H9 (cell line): ENCODE data around the gene ANAPC2. TPM values are rescaled to one million over a fixed set of nuclear protein-coding genes. Genes with fewer than 3 reads are reported as not detected.

Experiments
- DNase-seq: peaks from one replicate; pipeline ENCODE4 v3.0.0-alpha.2; 2017
- H2AFZ ChIP-seq: one replicate; pipeline ENCODE4 v1.6.1; 2013; ENCODE audit warnings: mild to moderate bottlenecking, low read length, control low read depth, moderate library complexity
- H2AK5ac ChIP-seq: 2 replicates; pipeline ENCODE4 v1.6.1; 2013; ENCODE audit warnings: low read length, control low read depth, mixed read lengths; ENCODE audit not compliant: insufficient read length
- H2BK120ac ChIP-seq: one replicate; pipeline ENCODE4 v1.6.1; 2013; ENCODE audit warnings: low read depth, mild to moderate bottlenecking, low read length, control low read depth, inconsistent platforms; ENCODE audit not compliant: poor library complexity, severe bottlenecking
- H2BK12ac ChIP-seq: 2 replicates; pipeline ENCODE4 v1.6.1; 2013; ENCODE audit warnings: low read length, control low read depth, mixed read lengths, low read depth; ENCODE audit not compliant: insufficient read length
- H2BK15ac ChIP-seq: 2 replicates; pipeline ENCODE4 v1.6.1; 2013; ENCODE audit warnings: low read depth, low read length, control low read depth
- H2BK20ac ChIP-seq: one replicate; pipeline ENCODE4 v1.6.1; 2013; ENCODE audit warnings: low read depth, mild to moderate bottlenecking, low read length, control low read depth, inconsistent platforms; ENCODE audit not compliant: poor library complexity, severe bottlenecking
- H2BK5ac ChIP-seq: 2 replicates; pipeline ENCODE4 v1.6.1; 2013; ENCODE audit warnings: low read length, control low read depth, mixed read lengths; ENCODE audit not compliant: insufficient read length
- H3K14ac ChIP-seq: 2 replicates; pipeline ENCODE4 v1.6.1; 2013; ENCODE audit warnings: low read length, control low read depth; ENCODE audit not compliant: insufficient read depth
- H3K18ac ChIP-seq: 2 replicates; pipeline ENCODE4 v1.6.1; 2013; ENCODE audit warnings: low read depth, mild to moderate bottlenecking, mixed read lengths, low read length, control low read depth; ENCODE audit not compliant: insufficient read length
- H3K23ac ChIP-seq: 2 replicates; pipeline ENCODE4 v1.6.1; 2013; ENCODE audit warnings: low read length, control low read depth, mixed read lengths, low read depth; ENCODE audit not compliant: insufficient read length
- H3K23me2 ChIP-seq: 2 replicates; pipeline ENCODE4 v1.6.1; 2013; ENCODE audit warnings: low read depth, mild to moderate bottlenecking, mixed read lengths, low read length, control low read depth; ENCODE audit not compliant: insufficient read length, poor library complexity, severe bottlenecking
- H3K27ac ChIP-seq: 2 replicates; pipeline ENCODE4 v1.5.1; 2013; ENCODE audit warnings: low read length, control low read depth, mixed read lengths, low read depth; ENCODE audit not compliant: insufficient read length
- H3K27me3 ChIP-seq: 2 replicates; pipeline ENCODE4 v1.6.1; 2013; ENCODE audit warnings: low read length, control low read depth, inconsistent platforms; ENCODE audit not compliant: insufficient read depth
- H3K4ac ChIP-seq: 2 replicates; pipeline ENCODE4 v1.6.1; 2013; ENCODE audit warnings: low read depth, mild to moderate bottlenecking, control low read depth, inconsistent platforms, low read length, moderate library complexity
- H3K4me1 ChIP-seq: 2 replicates; pipeline ENCODE4 v1.6.1; 2013; ENCODE audit warnings: low read length, control low read depth, inconsistent platforms; ENCODE audit not compliant: insufficient read depth
- H3K4me2 ChIP-seq: 2 replicates; pipeline ENCODE4 v1.6.1; 2013; ENCODE audit warnings: low read length, control low read depth, mixed read lengths; ENCODE audit not compliant: insufficient read length, insufficient read depth
- H3K56ac ChIP-seq: 2 replicates; pipeline ENCODE4 v1.6.1; 2013; ENCODE audit warnings: low read depth, mild to moderate bottlenecking, mixed read lengths, low read length, control low read depth; ENCODE audit not compliant: insufficient read length
- H3K79me1 ChIP-seq: 2 replicates; pipeline ENCODE4 v1.6.1; 2013; ENCODE audit warnings: low read depth, mild to moderate bottlenecking, moderate library complexity, low read length, control low read depth, inconsistent platforms; ENCODE audit not compliant: insufficient read depth, poor library complexity, severe bottlenecking
- H3K79me2 ChIP-seq: 2 replicates; pipeline ENCODE4 v1.6.1; 2013; ENCODE audit warnings: low read length, control low read depth, inconsistent platforms; ENCODE audit not compliant: insufficient read depth
- H3K9ac ChIP-seq: 2 replicates; pipeline ENCODE4 v1.6.1; 2013; ENCODE audit warnings: low read length, control low read depth, mixed read lengths; ENCODE audit not compliant: insufficient read length; ENCODE audit errors: extremely low read depth
- H3K9me3 ChIP-seq: one replicate; pipeline ENCODE4 v1.6.1; 2013; ENCODE audit warnings: low read depth, low read length, inconsistent platforms; ENCODE audit not compliant: control insufficient read depth
- H3T11ph ChIP-seq: one replicate; pipeline ENCODE4 v1.6.1; 2013; ENCODE audit warnings: mild to moderate bottlenecking, low read length, control low read depth, inconsistent platforms
- H4K20me1 ChIP-seq: one replicate; pipeline ENCODE4 v1.6.1; 2013; ENCODE audit not compliant: control insufficient read depth, insufficient read length, insufficient read depth
- H4K5ac ChIP-seq: 2 replicates; pipeline ENCODE4 v1.6.1; 2013; ENCODE audit warnings: low read depth, mild to moderate bottlenecking, mixed read lengths, low read length, control low read depth; ENCODE audit not compliant: insufficient read length
- H4K8ac ChIP-seq: replicated peaks from 2 replicates; pipeline ENCODE4 v1.6.1; 2013; ENCODE audit warnings: low read length, control low read depth, mixed read lengths, low read depth; ENCODE audit not compliant: insufficient read length
- H4K91ac ChIP-seq: 2 replicates; pipeline ENCODE4 v1.6.1; 2013; ENCODE audit warnings: low read depth, mild to moderate bottlenecking, moderate library complexity, mixed read lengths, low read length, control low read depth; ENCODE audit not compliant: insufficient read length
- H3K27ac Mint-ChIP-seq, 3 experiments: 2 replicates in 2 of 3; 3 replicates in 1 of 3; pipeline ENCODE4 v1.8.0; 2020 to 2021; ENCODE audit warnings: mixed read lengths in 3 of 3, mild to moderate bottlenecking in 1 of 3, moderate library complexity in 1 of 3
- H3K27me3 Mint-ChIP-seq: 2 replicates; pipeline ENCODE4 v1.8.0; 2021; ENCODE audit warnings: low read depth, mild to moderate bottlenecking, moderate library complexity, mixed read lengths
- H3K36me3 Mint-ChIP-seq, 3 experiments: 2 replicates in 2 of 3; 3 replicates in 1 of 3; pipeline ENCODE4 v1.8.0; 2020 to 2021; ENCODE audit warnings: low read depth in 3 of 3, mixed read lengths in 3 of 3; ENCODE audit not compliant: insufficient read depth in 1 of 3
- H3K4me1 Mint-ChIP-seq, 2 experiments: 2 replicates each; pipeline ENCODE4 v1.8.0; 2020; ENCODE audit warnings: mixed read lengths in 2 of 2
- H3K4me3 Mint-ChIP-seq, 2 experiments: 2 replicates in 1 of 2; 3 replicates in 1 of 2; pipeline ENCODE4 v1.8.0; 2020 to 2021; ENCODE audit warnings: mild to moderate bottlenecking in 2 of 2, mixed read lengths in 2 of 2, moderate library complexity in 1 of 2
- H3K9me3 Mint-ChIP-seq, 2 experiments: 2 replicates in 1 of 2; 3 replicates in 1 of 2; pipeline ENCODE4 v1.8.0; 2020; ENCODE audit warnings: mild to moderate bottlenecking in 2 of 2, mixed read lengths in 2 of 2, moderate library complexity in 1 of 2
- WGBS: extraction: QIAGEN DNeasy Blood & Tissue Kit; methylation state at CpG from one replicate; pipeline ENCODE4 v1.1.7; 2013; ENCODE audit warnings: missing lambda C conversion rate, low lambda C conversion rate, mixed read lengths; ENCODE audit not compliant: insufficient read length; ENCODE audit errors: extremely low coverage; 5-methylcytosine and 5-hydroxymethylcytosine counted together
- total RNA-seq: library from RNA; stranded (reverse); gene quantifications from 2 replicates; pipeline ENCODE4 v1.2.1, GENCODE V29; 2021
- TF ChIP-seq, protein P1 (sequence below): fragments of 200-600 bp; sonication (generic); conservative IDR thresholded peaks from 3 replicates; pipeline ENCODE4 v1.8.0; 2021; ENCODE audit warnings: antibody characterized with exemption, mild to moderate bottlenecking

Gene ANAPC2
- total RNA-seq, 1 experiment from 2014 or later: 54.8 TPM

GRCh38 chr9:137225699-137226331 lies 37.5 kb upstream of the ANAPC2 start:
- no peaks in the 10 kb centered on the region for H3K79me2 ChIP-seq
- no peak overlapping the region for H3K4ac ChIP-seq
- no peaks in the 10 kb centered on the region for H4K20me1 ChIP-seq
- H4K91ac ChIP-seq: no peak overlapping the region
- H3T11ph ChIP-seq: no peak overlapping the region
- H4K8ac ChIP-seq: no peak overlapping the region
- H3K23me2 ChIP-seq: peaks cover 18% of the 10 kb centered on the region
- H3K4me1 Mint-ChIP-seq: peaks cover 2 to 5% of the 10 kb centered on the region in 2 experiments
- no peak overlapping the region for H3K9ac ChIP-seq
- no peak overlapping the region for H2BK12ac ChIP-seq
- H3K9me3 Mint-ChIP-seq: no peaks in the 10 kb centered on the region
- H3K23ac ChIP-seq: no peak overlapping the region
- H3K27ac Mint-ChIP-seq: no peak overlapping the region
- no peaks in the 10 kb centered on the region for H3K9me3 ChIP-seq
- H3K4me3 Mint-ChIP-seq: no peak overlapping the region
- no CpG with 5 or more reads among the region's 21 CpGs for WGBS
- no peak overlapping the region for H4K5ac ChIP-seq
- no peak overlapping the region for H2BK20ac ChIP-seq
- no peak for DNase-seq
- no peaks in the 10 kb centered on the region for H3K4me1 ChIP-seq
- H3K27me3 ChIP-seq: no peaks in the 10 kb centered on the region
- H3K56ac ChIP-seq: no peak overlapping the region
- H2AFZ ChIP-seq: no peak overlapping the region
- no peak overlapping the region for H2BK15ac ChIP-seq
- H2BK5ac ChIP-seq: no peak overlapping the region
- no peaks in the 10 kb centered on the region; the same call in 1 of the 2 replicates for H3K27me3 Mint-ChIP-seq
- no peak overlapping the region for H3K27ac ChIP-seq
- no peak overlapping the region for H3K18ac ChIP-seq
- H2AK5ac ChIP-seq: no peak overlapping the region
- H3K14ac ChIP-seq: no peak overlapping the region
- TF ChIP-seq, protein P1, sequence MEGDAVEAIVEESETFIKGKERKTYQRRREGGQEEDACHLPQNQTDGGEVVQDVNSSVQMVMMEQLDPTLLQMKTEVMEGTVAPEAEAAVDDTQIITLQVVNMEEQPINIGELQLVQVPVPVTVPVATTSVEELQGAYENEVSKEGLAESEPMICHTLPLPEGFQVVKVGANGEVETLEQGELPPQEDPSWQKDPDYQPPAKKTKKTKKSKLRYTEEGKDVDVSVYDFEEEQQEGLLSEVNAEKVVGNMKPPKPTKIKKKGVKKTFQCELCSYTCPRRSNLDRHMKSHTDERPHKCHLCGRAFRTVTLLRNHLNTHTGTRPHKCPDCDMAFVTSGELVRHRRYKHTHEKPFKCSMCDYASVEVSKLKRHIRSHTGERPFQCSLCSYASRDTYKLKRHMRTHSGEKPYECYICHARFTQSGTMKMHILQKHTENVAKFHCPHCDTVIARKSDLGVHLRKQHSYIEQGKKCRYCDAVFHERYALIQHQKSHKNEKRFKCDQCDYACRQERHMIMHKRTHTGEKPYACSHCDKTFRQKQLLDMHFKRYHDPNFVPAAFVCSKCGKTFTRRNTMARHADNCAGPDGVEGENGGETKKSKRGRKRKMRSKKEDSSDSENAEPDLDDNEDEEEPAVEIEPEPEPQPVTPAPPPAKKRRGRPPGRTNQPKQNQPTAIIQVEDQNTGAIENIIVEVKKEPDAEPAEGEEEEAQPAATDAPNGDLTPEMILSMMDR: no peak
- H2BK120ac ChIP-seq: no peak overlapping the region
- no peaks in the 10 kb centered on the region for H3K79me1 ChIP-seq
- H3K4me2 ChIP-seq: no peak overlapping the region
- H3K36me3 Mint-ChIP-seq: no peaks in the 10 kb centered on the region
